Measurements from ENCODE around the gene MICU2.

Gene MICU2

GRCh38 chr13:21483748-21484147 lies 120.2 kb downstream of the MICU2 start:
- no peak for DNase-seq (ENCODE audit: low spot score)

- DNase-seq (ENCODE audit: low spot score): no peak
Measured at GRCh38 chr13:21481359-21481758, 122.6 kb downstream of the MICU2 start.

GRCh38 chr13:21478881-21479808 lies 124.8 kb downstream of the MICU2 start:
- DNase-seq (ENCODE audit: low spot score): peak; percentile 28

- DNase-seq (ENCODE audit: low spot score): peak; percentile 68
Measured at GRCh38 chr13:21476893-21477472, 127.0 kb downstream of the MICU2 start.

GRCh38 chr13:21475115-21475514 lies 128.9 kb downstream of the MICU2 start:
- no peak for DNase-seq (ENCODE audit: low spot score)

GRCh38 chr13:21470785-21471184 lies 133.2 kb downstream of the MICU2 start:
- DNase-seq (ENCODE audit: low spot score): no peak

- no peak for DNase-seq (ENCODE audit: low spot score)
Measured at GRCh38 chr13:21466527-21466926, 137.4 kb downstream of the MICU2 start.

GRCh38 chr13:21465710-21466160 lies 138.2 kb downstream of the MICU2 start:
- no peak for DNase-seq (ENCODE audit: low spot score)

GRCh38 chr13:21463424-21463823 lies 140.5 kb downstream of the MICU2 start:
- no peak for DNase-seq (ENCODE audit: low spot score)

GRCh38 chr13:21461131-21461530 lies 142.8 kb downstream of the MICU2 start:
- DNase-seq (ENCODE audit: low spot score): no peak

GRCh38 chr13:21458813-21459701 lies 144.9 kb downstream of the MICU2 start, which contains the start of gene ZDHHC20:
Gene ZDHHC20, minus strand, starts transcription at chr13:21459303. Its CDS starts 132 bp downstream, at chr13:21459171.
- peak; percentile 96 for DNase-seq (ENCODE audit: low spot score)

- peak; percentile 41 for DNase-seq (ENCODE audit: low spot score)
Measured at GRCh38 chr13:21458451-21458812, 145.5 kb downstream of the MICU2 start.

- no peak for DNase-seq (ENCODE audit: low spot score)
Measured at GRCh38 chr13:21453387-21454081, 150.4 kb downstream of the MICU2 start.

GRCh38 chr13:21450936-21451335 lies 153.0 kb downstream of the MICU2 start:
- no peak for DNase-seq (ENCODE audit: low spot score)

- no peak for DNase-seq (ENCODE audit: low spot score)
Measured at GRCh38 chr13:21446656-21447055, 157.3 kb downstream of the MICU2 start.

GRCh38 chr13:21445759-21446158 lies 158.2 kb downstream of the MICU2 start:
- DNase-seq (ENCODE audit: low spot score): no peak

- no peak for DNase-seq (ENCODE audit: low spot score)
Measured at GRCh38 chr13:21443171-21443570, 160.8 kb downstream of the MICU2 start.
